DMS153 treated with DMSO at 0.1 percent for 48 hours (cell line): Measurements from ENCODE around the gene CDC42BPA.
"Not testable (repeated sequence)": the region's sequence is repeated elsewhere in the genome, so short reads cannot be mapped to it uniquely, and the experiment has no call there.

Experiments
- DNase-seq: peaks from one replicate; lab custom pipeline; 2025; ENCODE audit not compliant: unreplicated experiment; lab: John Stamatoyannopoulos, UW

Gene CDC42BPA

GRCh38 chr1:227336136-227336535, 17.8 kb upstream of the CDC42BPA start:
- not testable (repeated sequence) for DNase-seq

DNA sequence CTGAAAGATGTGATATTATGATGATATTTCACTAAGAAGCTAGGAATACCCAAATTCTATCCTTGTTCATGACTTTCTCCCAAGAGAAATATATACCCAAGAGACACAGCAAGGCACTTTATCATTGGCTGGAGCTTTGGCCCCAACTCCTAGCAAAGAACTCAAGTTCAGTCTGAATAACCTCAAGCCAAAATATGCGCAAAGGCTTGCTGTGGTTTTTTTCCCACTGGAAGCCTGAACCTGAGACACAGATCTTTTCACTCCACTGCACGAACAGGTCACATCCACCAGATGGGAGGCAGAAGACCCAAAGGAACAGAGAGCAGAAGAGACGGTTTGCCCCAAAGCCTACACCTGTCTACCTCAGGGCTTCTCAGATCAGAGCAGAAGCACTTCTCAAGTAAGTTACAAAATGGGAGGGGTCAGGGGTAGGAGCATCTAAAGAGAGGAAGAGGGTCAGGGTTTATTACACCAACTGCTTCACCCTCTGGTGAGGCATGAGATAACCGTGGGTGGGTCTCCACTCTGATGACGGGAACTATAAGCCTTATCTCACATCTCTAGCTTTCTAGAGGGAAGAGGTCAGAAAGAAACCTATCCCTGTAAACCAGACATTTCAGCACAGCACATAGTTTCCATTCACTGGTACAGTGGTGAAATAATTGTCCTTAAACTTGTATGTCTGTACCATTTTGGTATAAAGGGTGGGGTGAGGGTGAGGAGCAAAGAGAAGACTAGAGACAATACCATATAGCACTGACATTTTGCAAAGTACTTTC, 17.1 kb upstream of the CDC42BPA start:
- DNase-seq, result no peak

DNA sequence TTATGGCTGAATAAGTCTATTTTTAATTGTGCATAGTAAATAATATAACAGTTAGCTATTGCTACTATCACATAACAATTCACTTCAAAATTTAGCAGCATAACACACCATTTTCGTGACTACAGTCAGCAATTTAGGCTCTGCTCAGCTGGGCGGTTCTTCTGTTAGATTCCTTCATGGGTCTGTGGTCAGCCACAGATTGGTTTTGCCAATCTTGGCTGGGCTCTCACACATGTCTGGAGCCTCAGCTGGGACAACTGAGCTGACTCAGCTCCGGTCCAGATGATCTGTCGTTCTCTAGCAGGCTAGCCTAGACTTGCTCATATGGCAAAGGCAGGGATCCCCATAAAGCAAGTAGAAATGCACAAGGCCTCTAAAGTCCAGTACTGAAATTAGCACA, 15.1 kb upstream of the CDC42BPA start:
- no peak for DNase-seq

DNA sequence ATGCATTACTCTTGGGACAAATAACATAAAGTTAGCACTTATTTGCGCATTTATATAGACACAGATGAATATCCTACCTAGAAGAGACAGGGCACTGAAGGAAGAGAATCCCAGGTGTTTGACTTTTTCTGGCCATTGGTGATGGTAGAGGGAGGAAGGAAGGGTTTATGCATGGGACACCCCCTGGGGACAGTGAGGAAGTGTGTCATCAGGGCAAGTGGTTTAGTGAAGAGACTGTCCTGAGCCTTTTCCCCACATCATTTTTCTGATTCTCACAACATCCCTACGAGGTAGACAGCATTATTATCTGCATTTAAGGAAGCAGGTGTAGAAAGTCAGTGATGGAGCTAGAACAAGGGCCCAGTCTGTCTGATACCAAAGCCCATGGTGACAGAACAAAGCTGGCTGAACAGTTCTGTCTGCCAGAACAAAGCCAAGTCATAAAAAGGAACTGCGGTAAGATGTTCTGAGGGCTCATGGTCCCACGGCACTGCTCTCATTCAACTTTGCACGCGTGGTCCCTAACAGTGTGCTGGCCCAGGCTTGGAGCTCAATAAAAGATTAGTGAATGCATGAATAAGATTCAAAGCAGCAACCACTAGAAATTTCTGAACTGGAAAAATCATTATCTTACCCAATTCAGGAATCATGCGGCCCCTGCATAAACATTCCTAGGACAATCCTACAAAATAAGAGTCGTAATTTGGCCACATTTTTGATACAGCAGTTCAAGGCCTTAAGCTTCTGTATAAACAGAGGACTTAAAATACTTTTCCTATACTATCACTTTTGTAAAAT, 12.2 kb upstream of the CDC42BPA start:
- no peak for DNase-seq

GRCh38 chr1:227328405-227329019, 10.2 kb upstream of the CDC42BPA start:
- no peak for DNase-seq

- no peak for DNase-seq
Measured at GRCh38 chr1:227325156-227325555, 6.9 kb upstream of the CDC42BPA start.

GRCh38 chr1:227323967-227324268, 5.6 kb upstream of the CDC42BPA start:
- DNase-seq, result no peak

- no peak for DNase-seq
Measured at GRCh38 chr1:227323171-227323966, 5.1 kb upstream of the CDC42BPA start.

- no peak for DNase-seq
Measured at GRCh38 chr1:227322376-227322775, 4.1 kb upstream of the CDC42BPA start.

- DNase-seq, result no peak
Measured at GRCh38 chr1:227321035-227321434, 2.7 kb upstream of the CDC42BPA start.

GRCh38 chr1:227320476-227320875, 2.2 kb upstream of the CDC42BPA start:
- no peak for DNase-seq

DNA sequence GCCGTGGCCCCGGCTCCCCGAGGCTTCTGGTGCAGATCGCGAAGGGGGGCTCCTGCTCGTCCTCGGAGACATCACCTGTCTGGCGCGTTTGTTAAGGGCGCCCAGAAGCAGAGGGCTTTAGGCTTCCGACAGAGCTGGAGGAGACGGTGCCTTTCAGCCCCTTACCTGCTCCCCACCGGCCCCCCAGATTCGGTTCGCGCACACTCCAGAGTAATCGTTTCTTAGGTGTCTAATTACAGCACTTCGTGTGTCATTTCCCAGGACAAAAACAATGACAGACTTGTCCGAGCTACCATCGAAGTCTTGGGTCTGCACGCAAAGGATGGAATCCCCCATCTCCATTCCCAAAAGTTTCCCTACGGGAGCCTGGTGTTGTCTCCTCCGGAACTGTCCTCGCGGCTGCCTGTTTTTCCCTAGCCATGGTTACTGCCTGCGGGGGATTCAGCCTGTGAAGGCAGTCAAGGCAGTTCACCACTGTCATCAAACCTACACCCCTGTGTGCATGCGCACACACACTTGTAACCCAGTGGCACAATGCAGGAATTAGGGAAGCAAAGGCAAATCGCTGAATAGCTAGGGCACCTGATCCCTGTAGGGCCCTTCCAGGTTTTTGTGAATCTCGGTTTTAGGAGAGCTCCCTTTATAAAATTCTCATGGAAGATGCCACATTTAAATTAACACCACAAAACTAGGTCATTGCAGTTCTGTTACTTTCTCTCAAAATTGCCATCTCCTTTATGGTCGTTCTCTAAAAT, 738 bp upstream of the CDC42BPA start:
- peak; percentile 76 for DNase-seq

DNA sequence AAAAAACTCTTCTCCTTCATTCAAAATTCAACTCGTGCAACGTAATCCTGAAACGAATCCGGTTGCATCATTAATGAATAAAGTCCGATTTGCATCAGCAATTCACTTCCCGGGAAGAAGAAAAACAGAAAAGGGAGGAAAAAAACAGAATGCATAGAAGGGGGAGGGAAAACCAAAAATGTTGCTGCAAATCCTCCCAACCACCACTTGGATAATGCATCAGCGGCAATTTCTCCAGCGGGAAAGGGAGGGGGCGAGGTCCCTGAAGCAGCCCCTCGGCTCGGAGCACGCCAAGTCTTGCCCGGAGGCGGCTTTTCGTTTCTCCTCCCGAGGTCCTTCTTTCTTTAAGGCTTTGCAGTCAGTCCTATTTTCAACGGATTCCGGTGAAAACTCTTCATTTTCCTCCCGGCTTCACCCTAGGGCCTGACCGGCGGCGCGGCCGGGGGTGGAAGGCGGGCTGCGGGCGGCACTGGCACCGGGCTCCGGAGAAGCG, 723 bp downstream of the CDC42BPA start:
- DNase-seq, result peak; percentile 77

DNA sequence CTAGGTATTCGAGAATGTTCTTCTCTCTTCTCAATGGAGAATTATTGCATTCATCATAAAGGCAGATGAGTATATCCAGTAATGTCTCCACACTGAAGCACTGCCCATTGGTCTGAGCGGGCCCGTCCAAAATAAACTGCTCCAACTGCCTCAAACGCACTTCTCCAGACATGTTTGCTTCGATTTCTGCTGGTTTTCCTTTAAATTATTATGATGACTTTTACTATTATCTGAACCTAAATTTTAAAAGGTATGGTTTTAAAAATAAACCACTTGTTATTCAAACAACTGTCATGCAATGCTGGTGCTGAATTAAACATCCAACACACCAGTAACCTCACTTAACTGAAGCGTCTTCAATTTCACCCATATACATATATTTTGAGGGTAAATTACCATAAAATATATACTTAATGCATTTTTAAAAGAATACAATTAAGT, 1.3 kb downstream of the CDC42BPA start:
- no peak for DNase-seq

DNA sequence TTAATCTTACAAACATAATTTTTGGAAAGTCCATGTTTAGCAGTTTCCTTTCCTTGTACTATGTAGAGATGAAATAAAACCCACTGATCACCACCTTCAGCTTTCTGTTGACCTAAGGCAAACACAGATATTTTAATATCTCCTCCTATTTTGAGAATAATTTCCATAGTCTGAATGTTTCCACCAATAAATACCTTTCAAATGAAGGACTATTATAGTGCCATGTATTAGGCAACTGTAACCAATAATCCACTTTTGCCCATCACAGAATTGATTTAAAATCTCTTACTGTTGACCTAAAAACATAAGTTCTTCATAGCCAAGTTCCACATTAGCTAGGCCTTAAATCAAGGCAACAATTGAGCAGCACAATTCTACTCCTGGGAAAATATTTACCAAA, 1.8 kb downstream of the CDC42BPA start:
- DNase-seq, result no peak

- DNase-seq, result peak; percentile 54
Measured at GRCh38 chr1:227315629-227316346, 2.5 kb downstream of the CDC42BPA start.

- no peak for DNase-seq
Measured at GRCh38 chr1:227314014-227314848, 4.1 kb downstream of the CDC42BPA start.

- no peak for DNase-seq
Measured at GRCh38 chr1:227312361-227313025, 5.8 kb downstream of the CDC42BPA start.
